Lower lobe of right lung (tissue), 2 donors: Measurements from ENCODE around the gene MARCO. TPM values are rescaled to one million over a fixed set of nuclear protein-coding genes. Genes with fewer than 3 reads are reported as not detected.

Source experiments
- ATAC-seq, 2 donors: fragments of 200-7000 bp; cut with Tn5 transposase; one replicate each; pipeline ENCODE4 v1.9.1; 2020 to 2022; ENCODE audit warnings: mild to moderate bottlenecking in 2 of 2, moderate library complexity in 2 of 2
- DNase-seq: peaks from one replicate; pipeline ENCODE4 v3.0.0-alpha.2; 2020
- H3K27ac ChIP-seq: fragments of 200-600 bp; one replicate; pipeline ENCODE4 v1.8.0; 2022
- H3K27me3 ChIP-seq: fragments of 200-600 bp; one replicate; pipeline ENCODE4 v1.8.0; 2022; ENCODE audit warnings: low read depth
- H3K36me3 ChIP-seq: fragments of 200-600 bp; one replicate; pipeline ENCODE4 v1.8.0; 2022; ENCODE audit warnings: mild to moderate bottlenecking
- H3K4me1 ChIP-seq: fragments of 200-600 bp; one replicate; pipeline ENCODE4 v1.8.0; 2022
- H3K4me3 ChIP-seq: fragments of 200-600 bp; one replicate; pipeline ENCODE4 v1.8.0; 2022; ENCODE audit warnings: mild to moderate bottlenecking
- H3K9me3 ChIP-seq: fragments of 200-600 bp; one replicate; pipeline ENCODE4 v1.8.0; 2022
- intact Hi-C: fragments of 100-400 bp; cut with DNase I; formaldehyde crosslinking; loops from one replicate; pipeline ENCODE4 v1.11.0; 2022
- total RNA-seq: library from RNA; stranded (reverse); fragmentation: NEBNext Ultra II Directional; extraction: Animal tissue kit (Norgen Biotek cat#: 25700); gene quantifications from one replicate; pipeline ENCODE4 v1.2.1, GENCODE V29; 2021
- TF ChIP-seq, protein P1 (sequence below): fragments of 200-600 bp; IDR thresholded peaks from one replicate; pipeline ENCODE4 v1.8.0; 2022; ENCODE audit warnings: antibody characterized with exemption, mild to moderate bottlenecking
- donor health status: DM: no; HTN: yes; CAD: no; lungs with severe emphysema.

Gene MARCO
- total RNA-seq, 1 donor from 2014 or later: 491 TPM

DNA sequence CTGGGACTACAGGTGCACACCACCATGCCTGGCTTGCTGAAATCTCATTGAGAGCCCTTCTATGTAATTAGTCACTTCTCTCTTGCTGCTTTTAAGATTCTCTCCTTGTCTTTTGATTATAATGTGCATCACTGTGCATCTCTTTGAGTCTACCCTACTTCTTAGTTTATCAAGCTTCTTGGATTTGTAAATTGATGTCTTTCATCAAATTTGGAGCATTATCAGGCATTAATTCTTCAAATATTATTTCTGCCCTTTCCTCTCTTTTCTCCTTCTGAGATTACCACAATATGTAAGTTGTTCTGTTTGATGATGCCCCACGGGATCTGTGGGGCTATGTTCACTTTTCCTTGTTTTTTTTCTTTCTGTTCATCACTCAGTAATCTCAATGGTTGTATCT lies 9.0 kb upstream of the MARCO start:
- TF ChIP-seq, protein P1, sequence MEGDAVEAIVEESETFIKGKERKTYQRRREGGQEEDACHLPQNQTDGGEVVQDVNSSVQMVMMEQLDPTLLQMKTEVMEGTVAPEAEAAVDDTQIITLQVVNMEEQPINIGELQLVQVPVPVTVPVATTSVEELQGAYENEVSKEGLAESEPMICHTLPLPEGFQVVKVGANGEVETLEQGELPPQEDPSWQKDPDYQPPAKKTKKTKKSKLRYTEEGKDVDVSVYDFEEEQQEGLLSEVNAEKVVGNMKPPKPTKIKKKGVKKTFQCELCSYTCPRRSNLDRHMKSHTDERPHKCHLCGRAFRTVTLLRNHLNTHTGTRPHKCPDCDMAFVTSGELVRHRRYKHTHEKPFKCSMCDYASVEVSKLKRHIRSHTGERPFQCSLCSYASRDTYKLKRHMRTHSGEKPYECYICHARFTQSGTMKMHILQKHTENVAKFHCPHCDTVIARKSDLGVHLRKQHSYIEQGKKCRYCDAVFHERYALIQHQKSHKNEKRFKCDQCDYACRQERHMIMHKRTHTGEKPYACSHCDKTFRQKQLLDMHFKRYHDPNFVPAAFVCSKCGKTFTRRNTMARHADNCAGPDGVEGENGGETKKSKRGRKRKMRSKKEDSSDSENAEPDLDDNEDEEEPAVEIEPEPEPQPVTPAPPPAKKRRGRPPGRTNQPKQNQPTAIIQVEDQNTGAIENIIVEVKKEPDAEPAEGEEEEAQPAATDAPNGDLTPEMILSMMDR: no peak
- Histone ChIP-seq H3K27me3 (no peaks in the 10 kb centered on the region), H3K4me3 (no peak overlapping the region)

DNA sequence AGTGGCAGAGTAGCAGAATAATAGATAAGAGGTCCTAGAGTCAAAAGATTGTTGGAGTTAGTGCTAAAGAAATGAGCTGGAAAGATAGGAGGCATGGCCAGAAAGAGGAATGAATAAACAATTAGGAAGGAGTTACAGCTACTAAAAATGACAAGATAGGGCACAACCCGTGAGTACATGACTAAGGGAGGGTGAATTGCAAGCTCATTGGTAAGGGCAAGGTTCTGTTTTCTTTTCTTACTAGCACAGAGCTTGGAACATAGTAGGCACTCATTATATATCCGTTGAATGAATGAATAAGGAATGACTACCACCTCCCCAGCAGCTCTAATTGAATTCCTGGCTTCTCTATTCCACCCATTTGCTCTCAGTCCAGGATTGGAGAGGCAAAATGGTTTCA lies 5.7 kb upstream of the MARCO start:
- TF ChIP-seq, protein P1: no peak
- no peak overlapping the region for H3K27ac ChIP-seq
- ATAC-seq: peak in 1 of 2 donors; percentile 42
- peaks cover 5% of the 10 kb centered on the region for H3K4me1 ChIP-seq
- no peak overlapping the region for H3K4me3 ChIP-seq
- no peaks in the 10 kb centered on the region for H3K27me3 ChIP-seq
- peaks cover 16% of the 10 kb centered on the region for H3K9me3 ChIP-seq
- intact Hi-C loops: no loop called here
- no peaks in the 10 kb centered on the region for H3K36me3 ChIP-seq
- no peak for DNase-seq

More for the DNA sequence above, 9.0 kb upstream of the MARCO start:
- Histone ChIP-seq H3K4me1 (no peaks in the 10 kb centered on the region), H3K27ac (no peak overlapping the region), H3K36me3 (no peaks in the 10 kb centered on the region), H3K9me3 (peaks cover 16% of the 10 kb centered on the region)
- no peak for DNase-seq
- no peak for ATAC-seq
- intact Hi-C loops: no loop called here

DNA sequence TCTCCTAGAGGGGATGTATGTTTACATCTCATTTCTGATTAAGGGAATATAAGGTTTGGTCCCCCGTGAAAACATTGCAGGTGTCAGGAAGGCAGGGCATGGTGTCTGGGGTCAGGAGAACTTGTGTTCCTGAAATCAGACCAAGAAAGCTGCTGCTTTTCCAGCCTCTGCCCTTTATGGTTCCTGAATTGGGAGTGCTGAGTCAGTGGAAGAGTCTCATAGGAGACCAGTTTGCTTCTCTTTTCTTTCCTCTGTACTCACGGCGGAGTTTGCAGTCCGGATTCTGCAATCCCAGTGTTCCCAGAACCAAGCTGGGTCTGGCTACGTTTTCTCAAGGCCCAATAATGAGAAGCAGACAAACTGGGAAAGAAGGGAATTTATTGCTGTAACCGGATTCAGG lies 5.1 kb upstream of the MARCO start:
- no peak overlapping the region for H3K27ac ChIP-seq
- ATAC-seq: peak in 1 of 2 donors; percentile 18
- intact Hi-C loops: no loop called here

DNA sequence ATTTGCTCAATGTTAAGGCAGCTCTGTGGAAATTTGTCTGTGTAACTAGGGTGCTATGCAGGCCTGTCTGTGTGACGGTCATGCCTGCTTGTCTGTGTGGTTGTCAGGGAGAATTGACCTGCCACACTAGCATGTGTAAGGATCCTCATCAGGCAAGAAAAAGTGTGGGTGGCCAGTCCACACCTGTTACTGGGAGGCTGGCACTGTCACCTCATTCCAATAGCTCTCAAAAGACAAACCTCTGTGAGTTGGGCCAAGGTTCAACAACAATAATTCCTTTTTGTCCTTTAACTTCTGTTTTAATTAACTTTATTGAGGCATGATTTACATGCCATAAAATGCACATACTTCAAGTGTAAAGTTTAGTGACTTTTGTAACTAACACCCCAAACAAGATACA lies 4.2 kb upstream of the MARCO start:
- Histone ChIP-seq H3K9me3 (peaks cover 7% of the 10 kb centered on the region), H3K27me3 (no peaks in the 10 kb centered on the region), H3K4me1 (peaks cover 8% of the 10 kb centered on the region), H3K36me3 (no peaks in the 10 kb centered on the region), H3K27ac (no peak overlapping the region), H3K4me3 (no peak overlapping the region)
- ATAC-seq (no peak), DNase-seq (no peak)
- intact Hi-C loops: no loop called here
- TF ChIP-seq, protein P1: no peak

More for the DNA sequence above, 5.1 kb upstream of the MARCO start:
- Histone ChIP-seq H3K9me3 (peaks cover 12% of the 10 kb centered on the region), H3K4me1 (peaks cover 8% of the 10 kb centered on the region), H3K27me3 (no peaks in the 10 kb centered on the region), H3K4me3 (no peak overlapping the region), H3K36me3 (no peaks in the 10 kb centered on the region)
- TF ChIP-seq, protein P1: no peak
- no peak for DNase-seq

DNA sequence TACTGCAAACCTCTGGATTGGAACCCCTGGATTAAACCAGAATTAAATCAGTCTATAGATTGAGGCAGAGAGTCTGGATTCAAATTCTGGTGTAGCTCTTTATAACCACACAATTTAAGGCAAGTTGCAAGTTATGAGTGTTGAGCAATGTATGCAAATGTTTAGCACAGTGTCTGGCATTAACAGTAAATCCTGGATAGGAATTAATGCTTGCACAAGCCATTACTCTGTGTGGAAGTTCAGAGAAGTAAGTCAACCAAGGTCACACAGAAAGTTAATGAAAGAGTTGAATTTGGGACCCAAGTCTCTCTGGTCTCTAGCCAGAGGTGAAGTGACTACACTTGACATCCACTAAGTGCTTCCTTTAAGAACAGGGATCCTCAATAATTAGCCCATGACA lies 2.0 kb upstream of the MARCO start:
- peak; percentile 8 to 13 for ATAC-seq
- peak overlapping the region; percentile 28 for H3K27ac ChIP-seq
- TF ChIP-seq, protein P1: no peak

More for the DNA sequence above, 2.0 kb upstream of the MARCO start:
- H3K36me3 ChIP-seq: no peaks in the 10 kb centered on the region
- no peak for DNase-seq
- intact Hi-C loops: no loop called here
- H3K27me3 ChIP-seq: no peaks in the 10 kb centered on the region
- H3K9me3 ChIP-seq: no peaks in the 10 kb centered on the region
- no peak overlapping the region for H3K4me3 ChIP-seq
- H3K4me1 ChIP-seq: peaks cover 8% of the 10 kb centered on the region
